ENCODE results near the gene ORC2. TPM values are rescaled to one million over a fixed set of nuclear protein-coding genes. Genes with fewer than 3 reads are reported as not detected.

Gene ORC2
- 10 to 100 TPM in 3 of 4 donors, 1 to 10 TPM in 1; 3.5 to 53.3 (median 22.6) TPM for total RNA-seq

GRCh38 chr2:200963124-200963917, at the start of gene ORC2:
ORC2 (minus strand) TSS chr2:200963660; CDS start chr2:200958123, 5,537 bp downstream.
- Histone ChIP-seq H3K9me3 (no peaks in the 10 kb centered on the region), H3K36me3 (no peaks in the 10 kb centered on the region), H3K4me3 (peak within 1 kb of the TSS; percentile 80 to 95), H3K4me1 (peaks cover 11 to 15% of the 10 kb centered on the region in 2 donors), H3K27ac (peak within 1 kb of the TSS; percentile 86), H3K27me3 (no peaks in the 10 kb centered on the region)
- DNase-seq = peak; percentile 94 to 97
- intact Hi-C loops (cut with DNase I; ENCODE audit: low total_unique reads) = no loop called here
- TF ChIP-seq POLR2A (IDR thresholded peaks at IDR 0.05) (peak in 1 of 2 donors; percentile 40), CTCF (IDR thresholded peaks at IDR 0.05) (peak in 3 of 4 experiments; percentile 33 to 68 (median 62))

- TF ChIP-seq POLR2A (IDR thresholded peaks at IDR 0.05) (no peak), CTCF (IDR thresholded peaks at IDR 0.05) (no peak)
- Histone ChIP-seq H3K4me3 (no peak overlapping the region), H3K4me1 (no peaks in the 10 kb centered on the region), H3K9me3 (no peaks in the 10 kb centered on the region), H3K36me3 (no peaks in the 10 kb centered on the region), H3K27me3 (no peaks in the 10 kb centered on the region), H3K27ac (no peak overlapping the region)
- intact Hi-C loops (cut with DNase I; ENCODE audit: low total_unique reads) = no loop called here
- DNase-seq = no peak
Observed at GRCh38 chr2:201008296-201008829, 44.9 kb upstream of the ORC2 start.

GRCh38 chr2:201007584-201007998, 44.1 kb upstream of the ORC2 start:
- no peak for TF ChIP-seq POLR2A (IDR thresholded peaks at IDR 0.05)
- TF ChIP-seq CTCF (IDR thresholded peaks at IDR 0.05) = no peak
- DNase-seq = no peak
- Histone ChIP-seq H3K4me3 (no peak overlapping the region), H3K36me3 (no peaks in the 10 kb centered on the region), H3K27ac (no peak overlapping the region), H3K9me3 (no peaks in the 10 kb centered on the region), H3K27me3 (no peaks in the 10 kb centered on the region), H3K4me1 (no peaks in the 10 kb centered on the region)
- intact Hi-C loops (cut with DNase I; ENCODE audit: low total_unique reads) = no loop called here

- no peaks in the 10 kb centered on the region for H3K36me3 ChIP-seq
Observed at GRCh38 chr2:201006704-201007103, 43.2 kb upstream of the ORC2 start.

More at GRCh38 chr2:201006704-201007103, 43.2 kb upstream of the ORC2 start:
- H3K27me3 ChIP-seq = no peaks in the 10 kb centered on the region
- no peak for TF ChIP-seq CTCF (IDR thresholded peaks at IDR 0.05)
- DNase-seq = no peak
- intact Hi-C loops (cut with DNase I; ENCODE audit: low total_unique reads) = no loop called here
- H3K4me3 ChIP-seq = no peak overlapping the region
- no peak overlapping the region for H3K27ac ChIP-seq
- no peaks in the 10 kb centered on the region for H3K4me1 ChIP-seq
- H3K9me3 ChIP-seq = no peaks in the 10 kb centered on the region
